ENCODE results near the gene CREB5. TPM values are rescaled to one million over a fixed set of nuclear protein-coding genes. Genes with fewer than 3 reads are reported as not detected.

CREB5 gene
- total RNA-seq, 4 donors from 2014 or later: 7.8 to 29.9 (median 12.9) TPM

DNA sequence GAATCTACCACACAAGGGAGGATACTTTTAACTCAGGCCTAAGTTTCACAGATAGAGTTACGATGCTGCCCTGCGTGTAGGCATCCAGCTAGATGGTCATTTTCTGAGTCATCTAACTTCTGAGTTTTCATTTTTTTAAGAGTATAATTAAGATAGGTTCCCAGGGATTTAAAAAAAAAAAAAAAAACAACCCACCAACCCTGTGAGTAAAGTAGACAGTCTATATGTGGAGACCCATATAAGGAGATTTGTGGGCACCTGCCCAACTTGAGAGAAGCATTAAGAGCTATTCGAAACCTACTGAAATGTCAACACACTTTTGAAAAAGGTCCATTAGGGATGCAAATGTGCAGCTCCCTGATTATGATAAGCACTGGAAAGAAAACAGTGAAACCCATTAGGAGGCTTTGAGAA lies 288.5 kb downstream of the CREB5 start:
- Histone ChIP-seq H3K4me1 (peaks cover 0 to 48% (median 7%) of the 10 kb centered on the region in 3 donors), H3K27me3 (no peaks in the 10 kb centered on the region), H3K4me3 (no peak overlapping the region), H3K27ac (peak overlapping the region in 2 of 4 donors; percentile 2 to 32), H3K9me3 (no peaks in the 10 kb centered on the region), H3K36me3 (no peaks in the 10 kb centered on the region)
- no peak for TF ChIP-seq POLR2A (IDR thresholded peaks at IDR 0.05)
- no peak for TF ChIP-seq EP300 (IDR thresholded peaks at IDR 0.05)
- no peak for ATAC-seq
- WGBS, 2 donors (ENCODE audit: low coverage in 1 of 2): 47 to 56% methylated on average over 3 of the region's 3 CpGs

DNA sequence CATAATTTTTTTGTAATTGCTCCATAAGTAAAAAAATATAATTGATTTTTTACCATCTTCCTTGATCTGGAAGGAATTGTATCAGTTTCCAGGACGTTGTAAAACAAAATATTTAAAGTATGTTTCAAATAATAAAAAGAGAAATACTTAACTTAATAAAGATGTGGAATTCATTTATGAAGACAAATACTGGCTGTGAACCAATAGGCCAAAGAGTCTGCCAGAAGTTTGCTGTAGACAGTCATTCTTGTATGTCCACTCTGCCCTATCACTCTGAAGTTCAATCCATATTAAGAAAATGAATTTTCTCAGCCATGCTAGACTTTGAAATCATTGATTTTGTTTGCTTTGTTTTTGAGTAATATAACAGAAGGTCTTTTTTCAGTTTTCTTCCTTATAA lies 289.4 kb downstream of the CREB5 start:
- H3K27me3 ChIP-seq: no peaks in the 10 kb centered on the region
- TF ChIP-seq POLR2A (IDR thresholded peaks at IDR 0.05): no peak
- TF ChIP-seq POLR2AphosphoS5 (IDR thresholded peaks at IDR 0.05): no peak
- TF ChIP-seq, protein P1, sequence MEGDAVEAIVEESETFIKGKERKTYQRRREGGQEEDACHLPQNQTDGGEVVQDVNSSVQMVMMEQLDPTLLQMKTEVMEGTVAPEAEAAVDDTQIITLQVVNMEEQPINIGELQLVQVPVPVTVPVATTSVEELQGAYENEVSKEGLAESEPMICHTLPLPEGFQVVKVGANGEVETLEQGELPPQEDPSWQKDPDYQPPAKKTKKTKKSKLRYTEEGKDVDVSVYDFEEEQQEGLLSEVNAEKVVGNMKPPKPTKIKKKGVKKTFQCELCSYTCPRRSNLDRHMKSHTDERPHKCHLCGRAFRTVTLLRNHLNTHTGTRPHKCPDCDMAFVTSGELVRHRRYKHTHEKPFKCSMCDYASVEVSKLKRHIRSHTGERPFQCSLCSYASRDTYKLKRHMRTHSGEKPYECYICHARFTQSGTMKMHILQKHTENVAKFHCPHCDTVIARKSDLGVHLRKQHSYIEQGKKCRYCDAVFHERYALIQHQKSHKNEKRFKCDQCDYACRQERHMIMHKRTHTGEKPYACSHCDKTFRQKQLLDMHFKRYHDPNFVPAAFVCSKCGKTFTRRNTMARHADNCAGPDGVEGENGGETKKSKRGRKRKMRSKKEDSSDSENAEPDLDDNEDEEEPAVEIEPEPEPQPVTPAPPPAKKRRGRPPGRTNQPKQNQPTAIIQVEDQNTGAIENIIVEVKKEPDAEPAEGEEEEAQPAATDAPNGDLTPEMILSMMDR (IDR thresholded peaks at IDR 0.05): no peak
- TF ChIP-seq EP300 (IDR thresholded peaks at IDR 0.05): no peak
- no peak overlapping the region for H3K4me3 ChIP-seq
- H3K4me1 ChIP-seq: peaks cover 0 to 44% (median 6%) of the 10 kb centered on the region in 3 donors
- H3K27ac ChIP-seq: no peak overlapping the region
- no peak for ATAC-seq
- WGBS, 2 donors (ENCODE audit: low coverage in 1 of 2): 29 to 33% methylated on average over 1 of the region's 1 CpG
- no peaks in the 10 kb centered on the region for H3K36me3 ChIP-seq
- H3K9me3 ChIP-seq: no peaks in the 10 kb centered on the region

GRCh38 chr7:28702171-28702570 lies 289.9 kb downstream of the CREB5 start:
- no peak for ATAC-seq
- WGBS, 2 donors (ENCODE audit: low coverage in 1 of 2): 76 to 82% methylated on average over 4 of the region's 4 CpGs
- no peak overlapping the region for H3K4me3 ChIP-seq
- TF ChIP-seq EP300 (IDR thresholded peaks at IDR 0.05) (no peak), POLR2AphosphoS5 (IDR thresholded peaks at IDR 0.05) (no peak), POLR2A (IDR thresholded peaks at IDR 0.05) (no peak)
- TF ChIP-seq, protein P1 (IDR thresholded peaks at IDR 0.05): no peak
- H3K4me1 ChIP-seq: peaks cover 0 to 44% (median 6%) of the 10 kb centered on the region in 3 donors
- no peaks in the 10 kb centered on the region for H3K9me3 ChIP-seq
- peak overlapping the region in 1 of 4 donors; percentile 2 for H3K27ac ChIP-seq
- no peaks in the 10 kb centered on the region for H3K36me3 ChIP-seq
- no peaks in the 10 kb centered on the region for H3K27me3 ChIP-seq

- Histone ChIP-seq H3K4me1 (peaks cover 0 to 44% (median 6%) of the 10 kb centered on the region in 3 donors), H3K36me3 (no peaks in the 10 kb centered on the region), H3K27ac (no peak overlapping the region), H3K4me3 (no peak overlapping the region), H3K27me3 (no peaks in the 10 kb centered on the region), H3K9me3 (no peaks in the 10 kb centered on the region)
- ATAC-seq: no peak
- WGBS, 2 donors (ENCODE audit: low coverage in 1 of 2): 82% methylated on average over 1 of the region's 1 CpG; no CpG with 5 or more reads in 1 of the 2 donors
- TF ChIP-seq, protein P1 (IDR thresholded peaks at IDR 0.05): no peak
- no peak for TF ChIP-seq POLR2A (IDR thresholded peaks at IDR 0.05)
- no peak for TF ChIP-seq POLR2AphosphoS5 (IDR thresholded peaks at IDR 0.05)
- no peak for TF ChIP-seq EP300 (IDR thresholded peaks at IDR 0.05)
Observed at GRCh38 chr7:28703037-28703765, 290.9 kb downstream of the CREB5 start.

GRCh38 chr7:28704706-28705105 lies 292.4 kb downstream of the CREB5 start:
- H3K4me3 ChIP-seq: no peak overlapping the region
- H3K27me3 ChIP-seq: no peaks in the 10 kb centered on the region
- peaks cover 0 to 38% (median 9%) of the 10 kb centered on the region in 3 donors for H3K4me1 ChIP-seq
- TF ChIP-seq POLR2A (IDR thresholded peaks at IDR 0.05) (no peak), POLR2AphosphoS5 (IDR thresholded peaks at IDR 0.05) (no peak), EP300 (IDR thresholded peaks at IDR 0.05) (no peak)
- TF ChIP-seq, protein P1 (IDR thresholded peaks at IDR 0.05): no peak
- H3K36me3 ChIP-seq: no peaks in the 10 kb centered on the region
- WGBS, 2 donors (ENCODE audit: low coverage in 1 of 2): 80 to 100% methylated on average over 1 to 2 of the region's 3 CpGs
- H3K27ac ChIP-seq: no peak overlapping the region
- ATAC-seq: no peak
- no peaks in the 10 kb centered on the region for H3K9me3 ChIP-seq
